Lower leg skin (tissue), 4 donors: ENCODE results near the gene AK5. TPM values are rescaled to one million over a fixed set of nuclear protein-coding genes. Genes with fewer than 3 reads are reported as not detected.

Experiments used
- DNase-seq, 2 donors: peaks; one replicate each; pipeline ENCODE4 v3.0.0-alpha.2; 2019; ENCODE audit warnings: low spot score in 2 of 2
- H3K4me3 ChIP-seq: fragments of 200-600 bp; sonication (generic); 2 replicates; pipeline ENCODE4 v1.5.1; 2017; ENCODE audit warnings: mild to moderate bottlenecking, low read depth; ENCODE audit not compliant: poor library complexity, severe bottlenecking
- POLR2A ChIP-seq, 2 donors: fragments of 450-650 bp; IDR thresholded peaks; one replicate each; pipeline ENCODE4 v1.6.1; 2016 to 2017; ENCODE audit warnings: antibody characterized with exemption in 2 of 2, mild to moderate bottlenecking in 1 of 2, moderate library complexity in 1 of 2
- WGBS, 2 donors: methylation state at CpG; one replicate each; pipeline ENCODE4 v1.1.5; 2018; 5-methylcytosine and 5-hydroxymethylcytosine counted together
- intact Hi-C: fragments of 100-400 bp; cut with DNase I; formaldehyde crosslinking; loops from one replicate; pipeline ENCODE4 v1.15.0; 2023; ENCODE audit warnings: low total_unique reads
- total RNA-seq, 4 donors: library from RNA; depleted of rRNA; stranded (reverse); fragments of >200 nt; gene quantifications; one replicate each; pipeline ENCODE4 v1.1.0, GENCODE V29; 2016
- TF ChIP-seq, protein P1 (sequence below), 3 donors: fragments of 450-650 bp; IDR thresholded peaks; one replicate each; pipeline ENCODE4 v1.5.1; 2016; ENCODE audit warnings: antibody characterized with exemption in 3 of 3, mild to moderate bottlenecking in 3 of 3, moderate library complexity in 2 of 3

Gene AK5
- total RNA-seq, 4 donors from 2014 or later, result 0.08 to 2.6 (median 1.7) TPM

DNA sequence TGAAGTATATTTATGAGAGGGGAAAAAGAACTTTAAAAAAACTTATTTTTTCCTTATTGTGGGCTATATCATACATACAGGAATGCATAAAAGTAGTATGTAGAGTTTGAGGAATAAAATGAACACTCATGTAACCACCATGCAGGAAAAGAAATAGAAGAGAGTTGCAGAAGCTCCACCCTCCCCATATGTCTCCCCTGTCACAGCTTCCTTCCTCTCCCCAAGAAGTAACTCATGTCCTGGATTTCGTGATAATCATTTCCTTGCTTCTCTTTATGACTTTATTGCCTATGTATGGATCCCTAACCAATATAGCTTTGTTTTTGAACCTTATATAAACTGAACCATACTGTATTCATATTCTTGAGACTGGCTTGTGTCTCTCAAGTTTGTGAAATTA, 274.2 kb downstream of the AK5 start:
- intact Hi-C loops, result no loop called here
- no peak for TF ChIP-seq POLR2A (IDR thresholded peaks at IDR 0.05)
- TF ChIP-seq, protein P1, sequence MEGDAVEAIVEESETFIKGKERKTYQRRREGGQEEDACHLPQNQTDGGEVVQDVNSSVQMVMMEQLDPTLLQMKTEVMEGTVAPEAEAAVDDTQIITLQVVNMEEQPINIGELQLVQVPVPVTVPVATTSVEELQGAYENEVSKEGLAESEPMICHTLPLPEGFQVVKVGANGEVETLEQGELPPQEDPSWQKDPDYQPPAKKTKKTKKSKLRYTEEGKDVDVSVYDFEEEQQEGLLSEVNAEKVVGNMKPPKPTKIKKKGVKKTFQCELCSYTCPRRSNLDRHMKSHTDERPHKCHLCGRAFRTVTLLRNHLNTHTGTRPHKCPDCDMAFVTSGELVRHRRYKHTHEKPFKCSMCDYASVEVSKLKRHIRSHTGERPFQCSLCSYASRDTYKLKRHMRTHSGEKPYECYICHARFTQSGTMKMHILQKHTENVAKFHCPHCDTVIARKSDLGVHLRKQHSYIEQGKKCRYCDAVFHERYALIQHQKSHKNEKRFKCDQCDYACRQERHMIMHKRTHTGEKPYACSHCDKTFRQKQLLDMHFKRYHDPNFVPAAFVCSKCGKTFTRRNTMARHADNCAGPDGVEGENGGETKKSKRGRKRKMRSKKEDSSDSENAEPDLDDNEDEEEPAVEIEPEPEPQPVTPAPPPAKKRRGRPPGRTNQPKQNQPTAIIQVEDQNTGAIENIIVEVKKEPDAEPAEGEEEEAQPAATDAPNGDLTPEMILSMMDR (IDR thresholded peaks at IDR 0.05), result no peak
- WGBS, 2 donors, result 24 to 35% methylated on average over 1 of the region's 1 CpG
- no peak overlapping the region for H3K4me3 ChIP-seq
- DNase-seq, result no peak

- intact Hi-C loops, result no loop called here
- no peak overlapping the region for H3K4me3 ChIP-seq
- DNase-seq, result no peak
- TF ChIP-seq POLR2A (IDR thresholded peaks at IDR 0.05), result no peak
- TF ChIP-seq, protein P1 (IDR thresholded peaks at IDR 0.05), result no peak
- WGBS, 2 donors, result 84 to 93% methylated on average over 4 of the region's 4 CpGs
Measured at GRCh38 chr1:77557053-77557452, 275.2 kb downstream of the AK5 start.

DNA sequence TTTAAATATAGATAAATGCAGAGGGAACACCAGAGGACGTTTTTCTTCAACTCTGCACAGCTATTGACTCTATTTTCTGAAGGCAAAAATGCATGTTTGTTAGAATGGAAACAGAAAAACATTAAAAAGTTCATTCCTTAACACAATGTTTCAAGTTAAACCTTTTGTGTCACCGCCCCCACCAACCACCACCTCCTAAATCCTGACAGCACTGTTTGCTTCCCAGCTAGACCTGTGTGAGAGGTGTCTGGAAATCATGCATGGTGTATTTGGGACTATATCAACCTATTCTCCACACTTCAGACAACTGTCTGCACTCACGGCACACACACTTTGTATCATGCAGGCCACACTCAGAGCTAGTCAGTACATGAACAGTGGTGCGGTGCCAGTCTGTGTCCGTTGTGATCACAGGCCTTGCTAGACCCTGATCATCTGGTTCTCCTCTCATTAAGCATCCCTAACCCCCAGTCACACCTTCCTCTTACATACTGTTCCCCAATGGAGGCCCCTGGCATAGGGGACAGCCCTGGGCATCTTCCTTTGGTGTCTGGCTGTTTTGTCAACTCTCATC, 276.9 kb downstream of the AK5 start:
- DNase-seq, result no peak
- 84 to 88% methylated on average over 5 of the region's 5 CpGs for WGBS, 2 donors
- intact Hi-C loops, result no loop called here
- H3K4me3 ChIP-seq, result no peak overlapping the region
- TF ChIP-seq, protein P1 (IDR thresholded peaks at IDR 0.05), result no peak
- no peak for TF ChIP-seq POLR2A (IDR thresholded peaks at IDR 0.05)

GRCh38 chr1:77560741-77561140, 278.9 kb downstream of the AK5 start:
- TF ChIP-seq POLR2A (IDR thresholded peaks at IDR 0.05), result no peak
- TF ChIP-seq, protein P1 (IDR thresholded peaks at IDR 0.05), result no peak
- H3K4me3 ChIP-seq, result no peak overlapping the region
- WGBS, 2 donors, result 88 to 89% methylated on average over 5 of the region's 5 CpGs
- intact Hi-C loops, result no loop called here
- DNase-seq, result no peak

GRCh38 chr1:77562596-77563150, 280.9 kb downstream of the AK5 start:
- intact Hi-C loops, result no loop called here
- 73 to 80% methylated on average over 3 of the region's 3 CpGs for WGBS, 2 donors
- H3K4me3 ChIP-seq, result no peak overlapping the region
- TF ChIP-seq, protein P1 (IDR thresholded peaks at IDR 0.05), result no peak
- TF ChIP-seq POLR2A (IDR thresholded peaks at IDR 0.05), result no peak
- no peak for DNase-seq

DNA sequence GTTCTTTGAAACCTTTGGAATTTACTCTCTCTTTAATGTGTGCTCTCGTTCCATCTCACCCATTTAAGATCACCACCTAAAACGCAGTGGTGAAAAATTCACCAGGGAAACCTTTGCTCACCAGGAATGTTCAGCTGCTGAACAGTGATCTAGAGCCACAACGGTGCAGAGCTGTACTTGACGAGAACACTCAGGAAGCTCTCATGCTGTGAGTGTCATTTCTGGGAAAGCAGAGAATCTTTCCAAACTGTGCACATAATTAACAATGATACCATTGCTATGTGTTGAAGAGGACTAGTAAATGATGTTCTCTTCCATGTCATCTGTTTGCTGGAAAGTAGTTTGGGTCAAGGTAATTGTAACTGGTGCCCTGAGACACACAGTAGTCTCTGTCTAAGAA, 283.5 kb downstream of the AK5 start:
- no peak for DNase-seq
- intact Hi-C loops, result no loop called here
- no peak for TF ChIP-seq POLR2A (IDR thresholded peaks at IDR 0.05)
- TF ChIP-seq, protein P1 (IDR thresholded peaks at IDR 0.05), result no peak
- 83 to 87% methylated on average over 4 of the region's 4 CpGs for WGBS, 2 donors
- no peak overlapping the region for H3K4me3 ChIP-seq
